HT1080 (cell line): ENCODE data around the gene EFCAB5. TPM values are rescaled to one million over a fixed set of nuclear protein-coding genes. Genes with fewer than 3 reads are reported as not detected.
"Not testable (repeated sequence)": the region's sequence is repeated elsewhere in the genome, so short reads cannot be mapped to it uniquely, and the experiment has no call there.

Source experiments
- DNase-seq: peaks from one replicate; pipeline ENCODE4 v3.0.0-alpha.2; 2015; ENCODE audit warnings: low read depth
- polyA plus RNA-seq, 2 experiments: library from polyadenylated mRNA; depleted of rRNA; stranded (reverse); fragments of >200 nt; gene quantifications; 2 replicates each; pipeline ENCODE4 v1.2.3, GENCODE V29; 2015
- total RNA-seq: library from RNA; depleted of rRNA; stranded (reverse); fragments of >200 nt; shearing (Covaris generic); gene quantifications from 2 replicates; pipeline ENCODE4 v1.2.3, GENCODE V29; 2014; rRNA removed

Gene EFCAB5
- total RNA-seq: 0.33 and 0.77 TPM in 2 replicates
- polyA plus RNA-seq (2015; cell fraction: cytosol; rRNA removed): 0.03 TPM in 1 of 2 replicates, not detected in the other
- polyA plus RNA-seq (2015; cell fraction: nucleus; rRNA removed): 0.07 TPM in 1 of 2 replicates, not detected in the other

DNA sequence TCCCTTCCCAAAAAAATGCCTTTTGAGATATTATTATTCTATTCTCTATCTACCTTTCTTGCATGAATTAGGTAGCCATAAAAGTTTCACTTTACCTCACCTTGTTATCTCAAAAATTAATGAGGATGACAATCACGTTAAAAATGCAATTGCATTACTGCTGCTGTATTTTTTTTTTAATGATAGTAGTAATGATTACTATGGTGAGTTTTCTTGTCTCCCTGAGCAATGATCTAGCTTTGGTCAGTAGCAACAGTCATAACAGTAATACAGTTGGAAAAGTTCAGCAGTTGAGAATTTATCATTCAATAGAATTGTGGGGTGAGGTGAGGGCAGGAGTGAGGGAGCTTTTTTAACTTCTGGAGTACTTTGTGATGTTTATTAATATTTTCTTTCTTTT, at the start of gene EFCAB5:
EFCAB5 (plus strand) TSS at position 301 of the 400 bp plus-strand sequence. CDS start 163 bp downstream, outside the sequence.
- DNase-seq: no peak

DNA sequence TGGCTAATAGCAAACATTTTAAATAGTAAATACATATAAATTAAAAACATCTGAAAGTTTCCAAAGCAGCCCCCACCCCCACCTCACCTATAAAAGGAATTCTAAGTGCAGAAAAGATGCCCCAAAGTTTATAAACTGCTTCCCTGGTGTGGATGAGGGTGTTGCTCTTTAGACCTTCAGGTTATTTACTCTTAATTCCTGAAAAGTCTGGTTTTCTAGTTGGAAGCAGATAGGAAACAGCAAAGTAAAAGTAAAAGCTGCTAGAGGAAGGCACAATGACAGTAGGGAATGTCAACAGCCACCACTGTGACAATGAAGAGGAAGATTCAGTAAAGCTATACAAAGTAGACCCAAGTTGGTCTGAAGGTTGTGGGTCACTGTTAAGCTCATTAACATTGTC, 49.2 kb upstream of the EFCAB5 start:
- no peak for DNase-seq

DNA sequence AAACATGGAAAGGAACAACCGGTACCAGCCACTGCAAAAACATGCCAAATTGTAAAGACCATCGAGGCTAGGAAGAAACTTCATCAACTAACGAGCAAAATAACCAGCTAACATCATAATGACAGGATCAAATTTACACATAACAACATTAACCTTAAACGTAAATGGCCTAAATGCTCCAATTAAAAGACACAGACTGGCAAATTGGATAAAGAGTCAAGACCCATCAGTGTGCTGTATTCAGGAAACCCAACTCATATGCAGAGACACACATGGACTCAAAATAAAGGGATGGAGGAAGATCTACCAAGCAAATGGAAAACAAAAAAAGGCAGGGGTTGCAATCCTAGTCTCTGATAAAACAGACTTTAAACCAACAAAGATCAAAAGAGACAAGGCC, 44.3 kb upstream of the EFCAB5 start:
- not testable (repeated sequence) for DNase-seq

- DNase-seq: no peak
Measured at GRCh38 chr17:29903471-29903870, 38.0 kb upstream of the EFCAB5 start.

DNA sequence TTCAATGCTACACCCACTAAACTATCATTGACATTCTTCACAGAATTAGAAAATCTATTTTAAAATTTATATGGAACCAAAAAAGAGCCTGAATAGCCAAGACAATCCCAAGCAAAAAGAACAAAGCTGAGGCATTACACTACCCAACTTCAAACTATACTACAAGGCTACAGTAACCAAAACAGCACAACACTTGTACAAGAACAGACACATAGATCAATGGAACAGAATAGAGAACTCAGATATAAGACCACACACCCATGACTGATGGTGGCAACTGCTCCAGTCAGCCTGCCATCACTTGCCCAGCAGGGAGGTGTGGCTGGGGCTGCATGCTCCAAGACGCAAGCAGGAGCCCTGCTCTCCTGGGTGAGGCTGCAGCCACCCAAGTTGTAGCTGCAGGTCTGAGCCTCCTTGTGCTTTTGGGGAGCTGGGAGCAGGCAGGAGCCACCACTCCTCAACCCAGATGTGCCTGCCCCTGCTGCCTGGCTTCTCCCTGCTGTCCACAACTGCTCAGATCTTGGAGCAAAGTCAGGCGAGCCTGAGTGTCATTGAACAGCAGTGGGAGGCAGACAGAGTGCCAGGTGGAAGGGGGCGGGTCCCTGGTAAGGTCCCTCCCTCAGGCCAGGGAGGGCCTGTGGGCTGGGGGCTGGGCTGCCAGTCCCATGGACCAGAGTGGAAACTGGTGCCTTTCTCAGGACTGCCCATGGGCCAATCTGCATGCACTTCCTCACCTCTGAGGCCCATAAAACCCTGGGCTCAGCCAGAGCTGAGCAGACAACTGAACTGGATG, 36.2 kb upstream of the EFCAB5 start:
- no peak for DNase-seq

GRCh38 chr17:29905879-29906167, 35.6 kb upstream of the EFCAB5 start:
- DNase-seq: no peak

DNA sequence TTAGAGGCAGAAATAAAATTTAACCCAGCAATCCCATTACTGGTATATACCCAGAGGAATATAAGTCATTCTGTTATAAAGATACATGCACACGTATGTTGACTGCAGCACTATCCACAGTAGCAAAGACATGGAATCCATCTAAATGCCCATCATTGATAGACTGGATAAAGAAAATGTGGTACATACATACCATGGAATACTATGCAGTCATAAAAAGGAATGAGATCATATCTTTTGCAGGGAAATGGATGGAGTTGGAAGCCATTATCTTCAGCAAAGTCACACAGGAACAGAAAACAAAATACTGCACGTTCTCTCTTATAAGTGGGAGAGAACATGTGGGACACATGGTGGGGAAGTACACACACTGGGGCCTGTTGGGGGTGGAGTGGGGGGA, 34.5 kb upstream of the EFCAB5 start:
- no peak for DNase-seq

DNA sequence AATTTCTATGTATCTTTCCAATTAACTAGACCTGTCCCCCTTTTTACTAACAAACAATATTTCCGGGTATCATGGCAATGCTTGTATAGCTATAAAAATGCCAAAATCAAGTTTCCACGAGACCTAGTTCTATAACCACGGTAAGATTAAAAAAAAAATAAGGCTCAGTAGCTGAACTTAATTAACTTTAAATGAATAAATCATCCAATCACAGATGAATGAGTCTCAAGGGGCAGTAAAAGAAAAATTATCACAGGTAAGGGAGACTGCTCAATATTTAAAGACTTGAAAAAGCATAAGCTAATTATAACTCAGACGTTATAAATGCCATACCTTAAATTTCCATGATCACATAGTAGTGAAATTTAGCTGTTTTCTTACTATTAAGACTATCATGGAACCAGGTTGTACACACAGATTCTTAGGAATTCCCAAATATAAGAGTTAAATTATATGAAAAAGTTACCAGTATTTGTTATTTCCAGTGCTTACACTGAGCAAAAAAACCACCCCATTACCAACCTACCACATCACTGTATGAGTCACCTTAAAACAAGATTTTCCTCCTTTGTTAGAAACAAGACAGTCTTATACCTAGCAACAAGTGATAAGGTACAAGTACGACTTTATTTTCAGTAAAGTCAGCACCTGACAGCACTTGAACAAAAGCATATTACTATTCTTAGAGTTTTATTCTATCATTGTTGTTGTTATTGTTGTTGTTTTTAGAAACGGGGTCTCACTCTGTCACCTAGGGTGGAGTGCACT, 32.0 kb upstream of the EFCAB5 start:
- DNase-seq: peak; percentile 25

- DNase-seq: no peak
Measured at GRCh38 chr17:29911641-29912177, 29.7 kb upstream of the EFCAB5 start.

- no peak for DNase-seq
Measured at GRCh38 chr17:29914819-29915537, 26.5 kb upstream of the EFCAB5 start.

GRCh38 chr17:29918016-29918415, 23.4 kb upstream of the EFCAB5 start:
- no peak for DNase-seq

GRCh38 chr17:29918922-29919856, 22.2 kb upstream of the EFCAB5 start:
- peak; percentile 65 for DNase-seq

GRCh38 chr17:29924786-29925185, 16.6 kb upstream of the EFCAB5 start:
- no peak for DNase-seq

- DNase-seq: no peak
Measured at GRCh38 chr17:29927546-29927945, 13.9 kb upstream of the EFCAB5 start.

- peak; percentile 51 for DNase-seq
Measured at GRCh38 chr17:29929006-29929532, 12.4 kb upstream of the EFCAB5 start.

DNA sequence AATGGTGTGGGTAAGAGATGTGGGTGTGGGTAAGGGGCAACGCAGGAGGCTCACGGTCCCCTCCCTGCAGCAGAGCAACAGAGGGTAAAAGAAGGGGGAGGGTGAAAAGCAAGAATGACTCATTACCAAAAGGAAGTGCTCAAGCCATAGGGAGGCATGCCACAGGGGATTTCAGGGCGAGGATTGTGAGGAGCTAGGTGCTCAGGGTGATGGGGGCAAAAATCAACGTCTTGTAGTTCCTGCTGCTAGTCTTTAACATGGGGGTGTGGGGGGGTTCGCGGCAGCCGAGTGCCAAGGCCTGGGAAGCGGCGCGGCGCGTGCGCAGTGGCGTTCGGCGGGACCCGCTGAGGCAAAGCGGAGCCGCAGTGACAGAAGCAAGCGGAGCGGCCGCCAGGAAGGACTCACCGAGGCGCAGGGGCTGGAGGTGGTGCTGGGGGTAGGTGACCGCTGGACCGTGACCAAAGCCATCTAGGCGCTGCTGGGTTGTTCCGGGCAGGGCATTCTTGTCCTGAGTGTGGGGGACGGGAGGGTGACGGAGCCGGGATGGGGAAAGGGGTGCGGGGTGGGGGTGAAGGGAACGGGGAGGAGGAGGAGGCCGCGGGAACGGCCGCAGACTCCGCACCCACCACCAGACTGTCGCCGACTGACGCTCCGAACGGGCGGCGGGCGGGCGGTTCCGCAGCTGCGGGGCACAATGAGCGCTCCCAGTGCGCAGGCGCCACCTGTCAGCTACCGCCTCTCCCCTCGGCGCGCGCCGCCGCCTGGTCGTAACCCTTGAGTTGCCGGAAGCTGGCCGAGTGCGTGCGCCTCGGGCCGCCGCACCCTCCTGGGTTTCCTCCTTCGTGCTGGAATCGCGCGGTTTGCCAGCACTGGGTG, 11.7 kb upstream of the EFCAB5 start, which contains the start of gene SSH2:
SSH2 (minus strand) TSS at position 696 of the 876 bp plus-strand sequence; CDS start at position 468, 228 bp downstream.
- peak; percentile 84 for DNase-seq

DNA sequence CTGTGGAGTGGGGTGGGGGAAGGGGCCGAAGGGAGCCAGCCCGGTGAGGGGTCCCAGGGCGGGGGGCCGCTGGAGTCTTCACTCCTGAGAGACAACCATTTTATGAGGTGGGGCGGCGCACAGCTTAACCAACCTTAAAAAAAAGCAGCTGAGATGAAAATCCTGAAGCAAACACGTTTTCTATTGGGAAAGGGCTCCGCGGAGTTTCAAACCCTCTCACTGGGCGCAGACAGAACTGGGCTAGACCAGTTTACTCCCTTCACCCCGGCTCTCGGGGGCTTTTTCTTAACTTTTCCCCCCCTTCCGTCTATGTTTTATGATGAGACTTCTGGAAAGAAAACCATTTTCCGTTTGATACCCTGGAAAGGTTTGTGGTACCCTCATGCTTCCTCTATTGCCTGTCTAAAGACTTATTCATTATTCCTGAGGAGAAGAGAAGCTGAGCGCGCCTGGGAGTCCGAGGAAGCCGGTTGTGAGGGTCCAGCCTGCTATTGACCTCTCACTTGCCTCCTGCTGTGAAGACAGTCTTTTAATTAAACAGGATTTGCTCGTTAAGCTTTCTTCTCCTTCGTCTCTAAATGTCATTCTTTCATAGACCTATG, 10.9 kb upstream of the EFCAB5 start:
- DNase-seq: no peak

- peak; percentile 82 for DNase-seq
Measured at GRCh38 chr17:29931231-29931932, 10.1 kb upstream of the EFCAB5 start.
